H1 (cell line): ENCODE data around the gene ANKS1A. TPM values are rescaled to one million over a fixed set of nuclear protein-coding genes. Genes with fewer than 3 reads are reported as not detected.

Experiments used
- CTBP2 ChIP-seq: IDR thresholded peaks from 2 replicates; pipeline ENCODE4 v1.7.0; 2011; ENCODE audit warnings: borderline replicate concordance, mild to moderate bottlenecking, moderate library complexity, mixed read lengths, low read length; ENCODE audit not compliant: insufficient read depth, insufficient read length
- EGR1 ChIP-seq: IDR thresholded peaks from 2 replicates; pipeline ENCODE4 v1.6.1; 2011; ENCODE audit warnings: low read depth, low read length, borderline replicate concordance
- KDM1A ChIP-seq: fragments of 200-600, 300-600 bp; sonication (generic); IDR thresholded peaks from 2 replicates; pipeline ENCODE4 v1.7.1; 2016; ENCODE audit warnings: mild to moderate bottlenecking, low read length, borderline replicate concordance
- POLR2AphosphoS5 ChIP-seq: IDR thresholded peaks from 2 replicates; pipeline ENCODE4 v1.6.1; 2011; ENCODE audit warnings: low read depth, low read length
- RBBP5 ChIP-seq: IDR thresholded peaks from 2 replicates; pipeline ENCODE4 v1.7.1; 2012; ENCODE audit warnings: low read depth, mild to moderate bottlenecking, inconsistent platforms, low read length, moderate library complexity, borderline replicate concordance
- RFX5 ChIP-seq: IDR thresholded peaks from 2 replicates; pipeline ENCODE4 v1.6.1; 2011; ENCODE audit warnings: low read depth, low read length, improper control_type of control experiment, borderline replicate concordance
- RXRA ChIP-seq: IDR thresholded peaks from 2 replicates; pipeline ENCODE4 v1.6.1; 2011; ENCODE audit warnings: low read depth, mild to moderate bottlenecking, low read length, moderate library complexity; ENCODE audit not compliant: insufficient read depth
- SUZ12 ChIP-seq: fragments of 200-600 bp; sonication (generic); IDR thresholded peaks from 2 replicates; pipeline ENCODE4 v1.6.1; 2012; ENCODE audit warnings: mild to moderate bottlenecking, inconsistent platforms, low read length, moderate library complexity, mixed read lengths
- polyA plus RNA-seq, 7 experiments: library from polyadenylated mRNA; depleted of rRNA in 3 of 7; stranded (reverse) in 5 of 7; unstranded in 2 of 7; fragments of >200 nt in 5 of 7; fragments of 200-250 nt in 2 of 7; gene quantifications; 1 replicate in 5 of 7; 2 replicates in 1 of 7; 4 replicates in 1 of 7; pipeline versions ENCODE4 v1.2.1 to v1.2.3, GENCODE V29; 2011 to 2013; ENCODE audit warnings: missing spikeins in 2 of 7, mixed read lengths in 2 of 7
- total RNA-seq: library from RNA; stranded (reverse); fragmentation: NEBNext Ultra II Directional; extraction: Animal tissue kit (Norgen Biotek cat#: 25700); gene quantifications from 2 replicates; pipeline ENCODE4 v1.2.1, GENCODE V29; 2021

The ANKS1A gene
- total and polyA plus RNA-seq, 2 of the 8 experiments (the other 6 are each of a cell fraction or from before 2014, with no cell fraction given): 9.8 to 30.9 TPM

- TF ChIP-seq RXRA (no peak), EGR1 (no peak), KDM1A (no peak), RBBP5 (no peak), POLR2AphosphoS5 (no peak), SUZ12 (no peak), CTBP2 (no peak), RFX5 (no peak)
- TF ChIP-seq, all 59 proteins: peak for 0
These were observed 75.5 kb downstream of the ANKS1A start (continued) for GRCh38 chr6:34964564-34964963.
